C4-2B (cell line): ENCODE measurements around the gene WWOX.

Experiments
- ZFX ChIP-seq: fragments of 450-650 bp; IDR thresholded peaks from 2 replicates; pipeline ENCODE4 v1.6.1; 2017
- TF ChIP-seq, protein P1 (sequence below): fragments of 450-650 bp; conservative IDR thresholded peaks from 2 replicates; pipeline ENCODE4 v1.5.1; 2017; ENCODE audit warnings: mild to moderate bottlenecking

DNA sequence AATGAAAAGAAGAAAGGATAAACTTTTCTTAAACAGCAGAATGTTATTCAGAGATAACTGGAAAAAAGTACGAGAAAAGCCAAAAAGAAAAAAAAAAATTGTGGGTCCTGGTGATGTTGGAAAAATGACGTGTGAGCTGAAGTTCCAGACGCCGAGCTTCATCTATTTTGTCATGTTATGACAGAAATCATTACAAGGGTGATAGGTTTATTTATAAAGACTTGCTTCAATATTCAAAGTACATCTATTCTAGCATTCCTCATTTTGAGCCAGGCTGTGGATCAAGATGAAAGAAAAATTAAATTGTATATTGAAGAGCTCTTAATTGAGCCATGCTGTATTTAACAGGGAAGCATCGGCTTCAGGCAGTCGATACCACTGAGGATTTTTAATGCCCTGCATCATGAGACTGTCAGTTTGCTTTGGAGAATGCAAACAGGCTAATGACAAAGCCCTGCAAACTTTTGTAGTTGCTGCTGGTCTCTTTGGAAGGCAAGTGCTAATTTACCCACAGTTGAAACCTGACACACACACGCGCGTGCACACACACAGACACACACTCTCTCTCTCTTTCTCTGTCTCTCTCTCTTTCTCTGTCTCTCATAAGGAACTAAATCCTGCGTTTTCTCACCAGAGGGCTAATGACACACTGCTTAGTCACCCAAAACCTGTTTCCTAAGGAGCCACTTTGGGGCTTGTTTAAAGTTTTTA, 110.7 kb downstream of the WWOX start:
- TF ChIP-seq, protein P1, sequence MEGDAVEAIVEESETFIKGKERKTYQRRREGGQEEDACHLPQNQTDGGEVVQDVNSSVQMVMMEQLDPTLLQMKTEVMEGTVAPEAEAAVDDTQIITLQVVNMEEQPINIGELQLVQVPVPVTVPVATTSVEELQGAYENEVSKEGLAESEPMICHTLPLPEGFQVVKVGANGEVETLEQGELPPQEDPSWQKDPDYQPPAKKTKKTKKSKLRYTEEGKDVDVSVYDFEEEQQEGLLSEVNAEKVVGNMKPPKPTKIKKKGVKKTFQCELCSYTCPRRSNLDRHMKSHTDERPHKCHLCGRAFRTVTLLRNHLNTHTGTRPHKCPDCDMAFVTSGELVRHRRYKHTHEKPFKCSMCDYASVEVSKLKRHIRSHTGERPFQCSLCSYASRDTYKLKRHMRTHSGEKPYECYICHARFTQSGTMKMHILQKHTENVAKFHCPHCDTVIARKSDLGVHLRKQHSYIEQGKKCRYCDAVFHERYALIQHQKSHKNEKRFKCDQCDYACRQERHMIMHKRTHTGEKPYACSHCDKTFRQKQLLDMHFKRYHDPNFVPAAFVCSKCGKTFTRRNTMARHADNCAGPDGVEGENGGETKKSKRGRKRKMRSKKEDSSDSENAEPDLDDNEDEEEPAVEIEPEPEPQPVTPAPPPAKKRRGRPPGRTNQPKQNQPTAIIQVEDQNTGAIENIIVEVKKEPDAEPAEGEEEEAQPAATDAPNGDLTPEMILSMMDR: no peak
- TF ChIP-seq ZFX: no peak
